HG02970 (cell line): Measurements from ENCODE around the gene ST3GAL5.

ENCODE experiments used
- ATAC-seq: cut with Tn5 transposase; IDR thresholded peaks from one replicate; pipeline ENCODE4 v1.9.1; 2021; ENCODE audit warnings: mild to moderate bottlenecking, moderate library complexity, moderate number of reproducible peaks; ENCODE audit not compliant: unreplicated experiment, low FRiP score

Gene ST3GAL5

DNA sequence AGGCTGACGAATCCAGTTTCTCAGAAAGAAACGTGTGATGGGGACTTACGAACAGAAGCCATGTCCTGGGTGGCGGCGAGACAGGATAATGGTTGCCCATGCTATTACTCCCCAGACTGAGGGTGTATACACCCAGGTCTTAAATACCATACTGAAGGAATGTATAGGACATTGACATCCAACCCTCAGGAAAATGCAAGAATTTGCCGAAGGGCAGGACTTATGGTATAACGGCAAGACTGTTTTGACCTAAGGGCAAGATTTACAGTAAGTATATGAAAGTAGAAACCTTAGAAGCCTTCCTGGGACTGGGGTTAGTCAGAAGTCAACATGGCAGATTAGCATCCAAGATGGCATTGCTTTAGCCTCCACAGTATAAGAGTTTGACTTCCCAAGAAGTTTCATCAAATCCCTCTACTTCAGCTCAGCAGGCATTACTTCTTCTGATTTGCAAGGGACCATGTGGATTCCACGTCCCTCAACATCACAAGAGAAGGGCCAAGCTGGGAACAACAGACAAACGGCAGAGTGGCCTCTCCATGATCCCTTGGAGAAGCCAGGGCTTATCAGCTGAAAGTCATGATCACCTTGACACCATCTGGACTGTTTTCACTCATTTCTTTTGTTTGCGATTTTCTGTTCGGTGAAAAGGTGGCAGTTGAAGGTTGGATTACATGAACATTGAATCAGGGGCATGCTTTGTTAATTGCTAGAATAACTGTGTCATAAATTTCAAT is 21.1 kb downstream of the ST3GAL5 start:
- no peak for ATAC-seq

DNA sequence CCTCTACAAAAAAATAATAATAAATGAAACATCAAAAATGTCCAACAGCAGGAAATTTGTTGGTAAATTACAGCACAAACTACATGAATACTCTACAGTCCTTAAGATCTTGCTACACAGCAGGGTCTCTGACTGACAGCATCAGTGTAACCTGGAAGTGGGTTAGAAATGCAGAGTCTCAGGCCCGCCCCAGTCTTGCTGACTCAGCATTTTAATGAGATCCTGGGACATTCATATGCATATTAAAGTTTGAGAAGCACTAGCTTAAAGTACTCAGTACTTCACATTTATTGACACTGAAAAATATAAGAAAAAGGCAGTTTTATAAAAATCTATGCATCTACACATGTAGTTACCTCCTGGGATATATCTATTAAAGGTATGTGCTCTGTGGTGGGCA is 21.7 kb downstream of the ST3GAL5 start:
- no peak for ATAC-seq

DNA sequence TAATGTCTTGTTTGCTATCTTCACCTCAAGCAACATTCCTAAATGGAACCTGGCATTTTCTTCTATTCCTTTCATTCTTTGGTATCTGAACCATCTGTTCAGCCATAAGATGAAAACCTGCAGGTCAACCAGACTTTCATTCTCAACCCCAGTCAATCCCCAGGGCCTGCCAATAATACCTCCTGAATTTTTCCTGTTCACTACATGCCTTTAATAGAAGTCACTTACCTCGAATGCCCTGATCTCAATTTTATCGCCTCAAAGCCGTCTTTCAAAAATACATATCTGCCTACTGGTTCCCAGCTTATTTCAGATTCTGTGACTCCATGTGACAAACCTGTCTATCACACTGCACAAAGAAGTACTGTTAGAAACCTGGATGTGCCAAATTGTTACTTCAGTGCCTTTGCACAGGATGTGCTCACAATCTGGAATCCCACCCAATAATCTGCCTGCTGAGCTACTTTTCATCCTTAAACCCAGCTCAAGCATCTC is 22.6 kb downstream of the ST3GAL5 start:
- ATAC-seq, result no peak

DNA sequence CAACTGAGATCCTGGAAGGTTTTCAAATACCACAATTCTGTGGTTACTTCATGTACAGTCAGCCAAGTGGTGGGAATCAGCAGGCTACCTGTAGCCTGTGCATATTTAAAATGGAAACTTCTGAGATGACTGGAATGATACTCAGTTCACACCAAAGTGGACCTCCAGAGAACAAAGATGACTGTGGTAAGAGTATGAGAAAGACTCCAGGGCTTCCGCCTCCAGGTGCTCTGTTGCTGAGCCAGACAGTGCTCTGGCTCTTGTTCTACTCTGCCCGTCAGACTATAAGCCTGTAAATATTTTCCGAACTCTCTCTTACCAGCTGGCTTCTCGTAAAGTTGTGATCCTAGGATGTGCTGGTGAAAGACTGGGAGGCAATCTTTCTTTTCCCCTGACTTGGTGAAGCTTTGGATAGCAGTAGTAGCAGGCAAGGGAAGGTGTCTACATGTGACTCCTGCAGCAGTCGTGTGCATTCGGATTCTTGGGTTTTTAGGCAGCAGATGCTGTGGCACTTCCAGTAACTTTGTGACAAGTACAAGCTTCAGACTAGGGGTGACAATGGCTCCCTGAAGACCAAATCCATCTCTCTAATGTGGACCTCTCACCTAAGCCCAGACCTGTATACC is 23.1 kb downstream of the ST3GAL5 start:
- no peak for ATAC-seq

DNA sequence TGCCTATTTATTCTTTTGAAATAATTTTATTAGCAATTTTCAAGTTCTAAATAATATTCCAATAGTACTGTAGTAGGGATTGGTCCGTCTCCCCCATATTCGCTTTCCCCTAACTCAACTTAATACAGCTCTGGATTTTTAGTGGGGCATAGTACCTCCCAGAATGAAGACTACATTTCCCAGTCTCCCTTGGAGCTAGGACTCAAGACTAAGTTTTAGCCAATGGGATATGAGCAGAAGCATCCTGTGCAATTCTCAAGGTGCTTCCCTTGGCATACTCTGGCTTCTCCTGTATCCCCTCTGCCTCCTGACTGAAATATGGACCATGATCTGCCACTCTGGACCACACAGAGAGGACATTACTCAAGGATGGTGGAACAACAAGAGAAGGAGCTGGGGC is 24.1 kb downstream of the ST3GAL5 start:
- ATAC-seq, result no peak

DNA sequence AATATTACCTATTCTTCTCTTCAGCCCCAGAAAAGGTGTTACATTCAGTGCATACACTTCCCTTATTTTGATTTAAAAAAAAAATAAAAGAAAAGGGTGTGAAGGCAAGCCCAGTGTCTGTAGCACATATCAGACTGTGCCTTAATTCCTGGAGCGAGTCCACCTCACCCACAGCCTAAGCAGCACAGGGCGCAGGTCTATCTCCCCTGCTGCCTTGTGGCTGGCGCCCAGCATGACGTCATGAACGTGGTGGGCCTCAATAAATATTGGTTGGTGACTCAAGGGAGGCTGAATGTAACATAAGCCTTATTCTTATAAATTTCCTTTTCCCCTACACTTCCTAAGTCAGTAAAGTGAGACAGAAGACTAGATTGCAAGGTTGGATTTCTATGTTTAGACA is 26.4 kb downstream of the ST3GAL5 start:
- no peak for ATAC-seq

DNA sequence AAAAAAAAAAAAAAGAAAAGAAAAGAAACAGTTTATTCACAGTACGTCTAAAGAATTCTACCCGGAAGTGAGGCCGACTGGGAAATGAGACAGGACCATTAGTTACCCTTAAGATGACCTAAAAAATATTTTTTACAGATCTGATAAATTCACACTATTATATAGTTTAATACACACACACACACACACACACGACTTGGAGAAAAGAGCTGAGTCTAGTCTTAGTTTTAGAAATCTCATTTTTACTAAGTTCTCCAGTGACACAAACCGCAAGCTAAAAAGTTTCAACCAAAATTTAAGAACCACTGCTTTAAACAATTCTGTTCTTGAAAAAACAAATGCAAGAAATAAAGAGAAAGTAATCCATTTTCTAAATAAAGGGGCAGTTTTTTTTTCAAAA is 27.1 kb downstream of the ST3GAL5 start:
- ATAC-seq, result no peak

DNA sequence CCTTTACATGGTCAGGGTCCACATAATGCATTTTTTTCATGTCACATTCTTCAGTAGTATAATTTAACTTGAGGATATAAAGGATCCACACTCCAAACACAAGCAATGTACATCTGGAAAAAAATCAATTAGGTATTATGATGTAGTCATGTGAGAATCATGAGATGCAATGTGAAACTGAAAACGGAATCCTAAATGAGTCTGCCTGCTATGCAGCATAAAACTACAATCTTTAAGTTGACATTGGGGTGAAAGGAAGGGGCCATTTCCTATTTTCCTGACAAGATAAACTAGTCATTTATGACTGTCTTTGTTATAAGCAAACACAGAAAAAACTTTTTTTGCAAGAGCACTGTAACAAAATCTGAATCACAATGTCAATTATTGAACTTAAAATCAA is 27.6 kb downstream of the ST3GAL5 start:
- no peak for ATAC-seq

DNA sequence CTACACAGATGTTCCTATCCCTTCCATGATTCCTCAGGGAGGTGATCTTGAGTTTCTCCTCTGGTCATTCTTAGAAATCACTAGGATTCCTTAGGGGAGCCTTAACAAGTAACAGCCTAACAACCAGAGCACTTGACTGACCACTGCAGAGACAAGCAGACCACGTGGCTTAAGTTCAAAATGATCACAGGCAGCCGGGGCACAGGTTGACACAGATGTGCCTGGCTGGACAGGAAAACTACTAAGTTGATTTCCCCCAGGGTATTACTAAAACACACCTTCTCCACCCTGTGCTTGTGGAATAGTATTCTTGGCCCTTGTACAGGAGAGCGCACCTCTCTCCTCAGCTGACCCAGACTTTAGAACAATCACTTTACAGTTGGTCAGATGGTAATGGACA is 29.9 kb downstream of the ST3GAL5 start:
- no peak for ATAC-seq

DNA sequence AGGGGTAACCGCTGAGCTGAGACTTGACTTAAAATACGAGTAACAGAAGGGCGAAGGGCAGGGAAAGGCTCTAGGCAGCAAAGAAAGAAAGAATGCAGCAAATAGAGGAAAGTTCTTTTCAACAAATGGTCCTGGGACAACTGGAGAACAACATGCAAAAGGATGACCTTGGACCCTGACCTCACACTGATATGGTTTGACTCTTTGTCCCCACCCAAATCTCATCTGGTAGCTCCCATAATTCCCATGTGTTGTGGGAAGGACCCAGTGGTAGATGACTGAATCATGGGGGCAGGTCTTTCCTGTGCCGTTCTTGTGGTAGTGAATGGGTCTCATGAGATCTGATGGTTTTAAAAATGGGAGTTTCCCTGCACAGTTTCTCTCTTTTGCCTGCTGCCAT is 33.9 kb downstream of the ST3GAL5 start:
- no peak for ATAC-seq

DNA sequence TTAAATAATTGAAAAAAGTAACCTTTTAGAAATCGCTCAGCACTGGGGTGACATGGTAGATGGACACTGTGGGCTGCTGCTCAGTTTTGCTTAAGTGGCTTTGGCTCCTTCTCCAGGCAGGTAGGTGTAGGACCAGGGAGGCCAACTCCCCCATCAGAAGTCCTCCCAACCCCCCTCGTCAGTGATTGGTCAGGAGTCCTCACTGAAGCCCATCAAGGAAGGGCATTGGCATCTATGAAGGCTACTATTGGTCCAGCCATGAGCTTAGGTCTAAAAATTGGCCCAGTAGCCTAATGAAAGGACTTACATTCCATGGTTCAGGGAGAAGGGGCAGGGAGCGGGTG is 34.7 kb downstream of the ST3GAL5 start:
- ATAC-seq, result no peak

DNA sequence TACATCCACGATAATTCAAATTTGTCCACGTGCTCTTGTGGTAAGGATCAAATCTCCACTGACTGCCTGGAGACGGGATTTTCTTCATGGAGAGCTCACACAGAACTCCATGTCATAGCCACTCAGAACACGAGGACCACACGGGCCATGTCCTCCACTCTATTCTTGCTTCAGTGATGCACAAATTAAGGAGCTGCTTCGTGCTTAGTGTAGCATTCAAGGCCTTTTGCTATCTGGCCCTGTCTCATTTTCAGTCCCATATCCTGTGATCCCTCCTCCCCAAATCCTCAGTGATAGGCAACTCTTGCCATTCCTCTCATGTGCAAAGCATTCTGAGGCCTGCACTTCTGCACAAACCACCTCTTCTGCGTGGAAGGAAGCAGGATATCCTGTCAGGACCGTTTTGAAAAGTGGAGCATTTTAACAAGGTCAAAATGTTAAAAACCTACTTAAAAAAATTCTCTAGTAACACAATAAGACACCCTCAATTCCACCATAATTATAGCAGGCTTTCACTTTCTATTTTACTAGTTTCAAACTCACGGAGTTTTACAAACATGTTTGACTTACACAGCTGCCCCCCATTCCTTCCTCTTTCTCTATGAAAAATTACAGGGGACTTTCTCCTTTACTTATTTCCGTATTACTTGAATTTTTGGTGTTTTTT is 35.2 kb downstream of the ST3GAL5 start:
- ATAC-seq, result peak; percentile 26

DNA sequence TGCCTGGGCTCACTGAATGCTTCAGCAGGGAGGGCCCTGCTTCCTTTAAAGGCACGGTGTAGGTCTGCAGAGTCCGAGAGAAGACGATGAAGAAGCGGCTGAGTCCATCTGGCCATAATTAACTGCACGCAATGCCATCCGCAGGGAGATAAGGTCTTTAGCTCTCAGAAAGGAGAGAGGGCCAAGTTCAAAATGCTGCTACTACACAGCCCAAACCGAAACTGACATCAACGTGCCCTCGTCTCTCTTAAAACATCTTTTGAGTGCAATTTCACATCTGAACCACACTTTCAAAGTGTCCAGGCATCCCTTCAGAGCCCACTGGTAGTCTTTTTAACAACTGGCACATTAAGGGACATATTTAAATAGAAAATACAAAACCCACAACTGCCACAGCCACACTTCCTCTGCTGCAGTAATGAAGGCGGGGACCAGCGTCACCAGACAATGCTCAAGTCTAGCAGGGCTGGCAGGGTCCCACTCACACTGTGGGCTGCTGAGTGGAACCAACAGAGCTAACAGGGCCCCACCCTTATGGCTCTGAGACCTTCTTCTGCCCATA is 35.8 kb downstream of the ST3GAL5 start:
- ATAC-seq, result peak; percentile 68

DNA sequence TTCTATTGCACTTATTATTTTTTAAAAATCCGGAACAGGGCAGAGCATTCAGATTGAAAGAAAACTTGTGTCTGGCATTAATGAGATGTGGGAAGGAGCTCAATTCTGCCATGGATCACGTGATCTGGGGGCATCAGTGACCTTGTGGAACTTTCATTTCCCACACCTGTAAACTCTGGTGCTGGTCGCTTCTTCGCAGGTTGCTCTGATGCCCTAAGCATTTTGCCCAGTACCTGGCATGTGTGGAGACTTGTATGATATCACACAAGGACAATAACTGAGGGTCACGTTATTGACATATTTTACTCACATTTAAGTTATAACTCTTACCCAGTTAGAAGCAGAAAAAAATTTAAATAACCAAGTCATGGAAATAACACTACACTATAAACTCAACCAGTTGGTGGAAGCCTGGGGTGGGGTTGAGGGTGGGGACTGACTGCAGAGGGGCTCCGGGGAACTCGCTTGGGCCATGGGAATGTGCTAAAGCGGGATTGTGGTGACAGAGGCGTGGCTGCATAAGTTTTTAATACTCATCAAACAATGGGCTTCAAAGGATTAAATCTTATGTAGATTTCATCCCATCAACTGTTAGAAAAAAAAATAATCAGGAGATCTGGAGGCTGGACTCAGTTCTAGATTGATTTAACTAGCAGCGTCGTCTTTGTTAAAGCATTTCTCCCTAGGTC is 36.5 kb downstream of the ST3GAL5 start:
- ATAC-seq, result no peak

DNA sequence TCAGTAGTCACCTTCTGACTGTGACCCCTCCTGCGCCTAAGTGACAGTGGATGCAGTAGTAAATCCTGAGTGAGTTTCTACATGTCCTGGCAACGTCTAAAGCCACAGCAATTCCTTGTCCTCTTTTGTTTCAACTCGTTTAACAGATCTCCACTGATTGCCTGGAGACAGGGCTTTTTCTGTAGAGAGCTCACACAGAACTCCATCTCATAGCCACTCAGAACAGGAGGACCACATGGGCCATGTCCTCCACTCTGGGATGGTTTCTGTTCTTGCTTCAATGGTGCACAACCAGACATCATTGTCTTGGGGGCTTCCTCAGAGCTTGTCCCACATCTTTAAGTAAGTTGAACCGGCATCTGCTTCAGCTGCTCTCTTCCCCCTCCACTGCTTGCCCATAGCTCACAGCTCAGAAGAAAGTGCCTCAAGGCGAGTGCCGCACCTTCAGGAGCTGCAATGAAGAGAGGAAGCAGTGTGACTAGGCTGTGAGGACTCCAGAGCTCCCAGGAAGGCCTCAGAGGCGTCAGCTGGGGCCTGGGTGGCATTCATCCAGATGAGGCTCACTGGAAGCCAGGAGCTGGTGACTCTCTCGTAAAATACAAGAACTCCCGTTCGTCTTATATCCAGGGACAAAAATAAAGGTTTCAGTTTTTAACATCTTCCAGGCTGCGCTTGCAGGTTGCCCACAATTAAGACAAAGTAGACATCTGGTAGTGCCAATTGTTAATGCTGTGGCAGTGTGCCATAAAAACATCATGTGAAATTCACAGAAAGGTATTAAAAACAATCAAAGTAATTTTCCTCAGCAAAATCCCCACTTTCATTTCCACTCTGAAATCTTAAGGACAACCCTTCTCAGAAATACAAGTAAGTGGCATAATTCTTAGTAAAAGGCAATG is 37.3 kb downstream of the ST3GAL5 start:
- ATAC-seq, result no peak

DNA sequence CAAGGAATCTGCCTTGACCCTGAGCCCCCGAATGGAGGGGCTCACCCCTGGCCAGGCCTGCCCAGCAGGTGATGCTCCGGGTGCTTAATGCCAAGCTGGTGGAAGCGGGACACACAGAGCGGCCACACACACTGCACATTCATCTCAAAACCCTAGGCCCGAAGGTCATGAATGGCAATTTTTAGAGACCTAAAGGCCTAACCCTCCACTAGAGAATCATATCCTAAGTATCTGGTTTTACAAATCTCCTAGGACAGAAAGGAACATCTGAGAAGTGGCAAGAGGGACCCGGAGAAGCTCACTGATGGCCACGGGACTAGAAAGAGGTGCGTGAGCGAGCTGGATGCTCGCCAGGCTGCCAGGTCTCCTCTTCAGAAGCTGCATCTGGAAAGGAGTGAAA is 38.3 kb downstream of the ST3GAL5 start:
- no peak for ATAC-seq

DNA sequence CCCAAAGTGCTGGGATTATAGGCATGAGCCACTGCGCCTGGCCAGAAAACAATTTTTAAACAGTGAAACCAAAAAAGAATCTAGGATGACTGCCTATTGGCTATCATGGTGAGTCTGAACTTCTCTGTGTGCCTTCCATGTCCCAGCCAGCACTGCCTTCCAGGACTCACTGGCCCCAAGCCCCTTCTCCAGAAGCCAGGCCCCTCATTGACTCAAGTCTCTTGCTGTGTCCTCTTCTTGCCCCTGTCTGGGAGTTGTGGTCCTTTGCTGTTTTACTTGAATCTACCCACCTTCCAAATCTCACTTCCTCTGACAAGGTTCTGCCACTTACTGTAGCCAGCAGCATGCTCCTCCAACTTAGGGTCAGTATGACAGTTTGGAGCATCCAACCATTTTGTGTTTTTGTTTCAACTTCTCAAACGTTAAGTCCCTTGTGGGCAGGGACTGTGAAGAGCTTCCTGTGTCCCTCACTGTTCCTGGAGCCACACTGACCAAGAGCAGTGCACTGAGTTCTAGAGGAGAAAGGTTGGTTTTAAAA is 41.7 kb downstream of the ST3GAL5 start:
- no peak for ATAC-seq

DNA sequence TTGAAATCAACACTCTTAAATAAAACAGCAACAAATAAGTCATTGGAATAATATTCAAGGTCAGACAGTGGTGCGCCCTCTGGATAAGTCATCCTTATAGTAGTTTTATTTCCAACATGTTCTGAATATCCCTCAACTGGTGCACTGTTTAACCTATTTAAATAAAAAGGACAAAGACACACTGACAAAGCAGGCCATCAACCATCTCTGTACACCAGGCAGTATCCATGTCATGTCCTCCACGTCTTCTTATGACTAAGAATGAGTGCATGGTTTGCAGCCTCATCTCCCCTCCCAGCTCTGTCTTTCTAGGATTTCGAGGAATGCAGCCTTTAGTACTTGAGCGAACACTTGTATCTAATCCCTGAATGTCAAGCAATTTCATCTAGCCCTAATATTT is 42.4 kb downstream of the ST3GAL5 start:
- ATAC-seq, result no peak

DNA sequence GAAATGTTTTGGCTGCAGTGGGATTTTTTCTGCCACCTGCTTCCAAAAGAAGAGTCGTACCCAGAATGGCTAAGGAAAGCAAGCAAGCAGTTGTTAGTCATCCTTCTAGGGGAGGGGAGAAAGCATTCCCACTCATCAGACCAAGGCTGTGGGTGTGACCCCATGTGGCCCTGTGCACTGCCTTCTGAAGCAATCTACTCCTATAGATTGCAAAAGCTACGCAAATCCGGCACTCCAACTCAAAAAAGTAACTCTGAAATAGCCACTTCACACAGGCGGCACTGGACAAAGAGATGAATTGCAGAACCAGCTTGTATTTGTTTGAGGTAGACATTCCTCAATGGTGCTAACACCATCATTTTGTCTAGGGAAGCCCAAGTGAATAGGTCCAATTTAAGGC is 44.3 kb downstream of the ST3GAL5 start:
- no peak for ATAC-seq

DNA sequence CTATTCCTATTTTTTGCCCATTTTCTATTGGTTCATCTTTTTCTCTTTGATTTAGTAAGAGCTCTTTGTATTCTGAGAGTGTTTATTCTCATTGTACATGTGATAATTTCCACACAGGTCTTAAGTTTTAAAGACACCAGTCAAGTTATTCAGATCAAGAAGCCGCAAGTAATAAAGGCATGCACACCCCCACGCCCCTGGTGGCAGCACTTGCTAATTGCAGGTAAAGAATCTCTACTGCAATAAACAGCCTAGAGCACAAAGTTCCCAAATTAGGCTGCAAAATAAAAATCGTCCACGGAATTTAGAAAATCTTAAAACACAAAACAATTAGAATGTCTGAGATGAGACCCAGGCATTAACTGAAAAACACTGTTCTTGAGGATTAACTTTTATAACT is 45.2 kb downstream of the ST3GAL5 start:
- no peak for ATAC-seq
